NCI-H2029 treated with DMSO at 0.1 percent for 48 hours (cell line): ENCODE measurements around the gene GP1BB.
"Not testable (repeated sequence)": the region's sequence is repeated elsewhere in the genome, so short reads cannot be mapped to it uniquely, and the experiment has no call there.

Source experiments
- DNase-seq: peaks from one replicate; lab custom pipeline; 2025; lab: John Stamatoyannopoulos, UW

GP1BB gene

GRCh38 chr22:19693981-19694670 lies 29.2 kb upstream of the GP1BB start:
- DNase-seq, result no peak

- DNase-seq, result no peak
These were observed 28.6 kb upstream of the GP1BB start for GRCh38 chr22:19694696-19695095.

GRCh38 chr22:19696504-19697276 lies 26.6 kb upstream of the GP1BB start:
- no peak for DNase-seq

- DNase-seq, result not testable (repeated sequence)
These were observed 25.5 kb upstream of the GP1BB start for GRCh38 chr22:19697871-19698270.

- no peak for DNase-seq
These were observed 22.4 kb upstream of the GP1BB start for GRCh38 chr22:19700790-19701419.

- DNase-seq, result no peak
These were observed 21.8 kb upstream of the GP1BB start for GRCh38 chr22:19701420-19702145.

GRCh38 chr22:19703869-19704268 lies 19.5 kb upstream of the GP1BB start:
- no peak for DNase-seq

GRCh38 chr22:19704355-19705015 lies 18.9 kb upstream of the GP1BB start:
- DNase-seq, result no peak

- no peak for DNase-seq
These were observed 18.0 kb upstream of the GP1BB start for GRCh38 chr22:19705181-19705934.

GRCh38 chr22:19706661-19707151 lies 16.6 kb upstream of the GP1BB start:
- DNase-seq, result no peak

GRCh38 chr22:19707347-19708290 lies 15.7 kb upstream of the GP1BB start:
- DNase-seq, result no peak

GRCh38 chr22:19708321-19709011 lies 14.9 kb upstream of the GP1BB start:
- DNase-seq, result no peak

- DNase-seq, result no peak
These were observed 14.1 kb upstream of the GP1BB start for GRCh38 chr22:19709063-19709769.

GRCh38 chr22:19710020-19710768 lies 13.1 kb upstream of the GP1BB start:
- DNase-seq, result no peak

- DNase-seq, result no peak
These were observed 12.6 kb upstream of the GP1BB start for GRCh38 chr22:19710769-19711106.

- DNase-seq, result no peak
These were observed 10.1 kb upstream of the GP1BB start for GRCh38 chr22:19713245-19713644.

GRCh38 chr22:19713650-19714311 lies 9.6 kb upstream of the GP1BB start:
- DNase-seq, result no peak
